GM19193 (cell line): ENCODE data around the gene CHCT1.

Experiments
- POLR2A ChIP-seq: IDR thresholded peaks from 4 replicates; pipeline ENCODE4 v1.6.1; 2011; ENCODE audit not compliant: insufficient read depth, insufficient read length; ENCODE audit errors: extremely low read depth

The CHCT1 gene

GRCh38 chr17:60425626-60426025, 3.3 kb downstream of the CHCT1 start:
- TF ChIP-seq POLR2A, result no peak

DNA sequence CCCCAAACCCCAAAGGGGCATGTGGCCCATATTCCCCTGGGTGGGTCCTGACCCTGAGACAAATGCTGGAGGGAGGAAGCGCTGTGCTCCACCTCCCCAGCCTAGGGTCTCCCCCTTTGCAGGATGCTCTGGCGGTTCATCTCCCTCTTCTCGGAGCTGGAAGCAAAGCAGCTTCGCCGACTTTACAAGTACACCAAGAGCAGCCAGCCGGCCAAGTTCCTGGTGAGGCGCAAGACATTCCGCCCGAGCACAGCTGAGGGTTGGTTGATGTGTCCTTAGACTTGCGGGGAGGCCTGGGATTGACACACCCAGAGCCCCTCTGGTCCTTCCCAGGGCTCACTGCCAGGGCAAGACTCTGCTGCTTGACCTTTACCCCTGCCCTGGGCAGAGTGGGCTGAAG, 4.3 kb downstream of the CHCT1 start:
- no peak for TF ChIP-seq POLR2A

DNA sequence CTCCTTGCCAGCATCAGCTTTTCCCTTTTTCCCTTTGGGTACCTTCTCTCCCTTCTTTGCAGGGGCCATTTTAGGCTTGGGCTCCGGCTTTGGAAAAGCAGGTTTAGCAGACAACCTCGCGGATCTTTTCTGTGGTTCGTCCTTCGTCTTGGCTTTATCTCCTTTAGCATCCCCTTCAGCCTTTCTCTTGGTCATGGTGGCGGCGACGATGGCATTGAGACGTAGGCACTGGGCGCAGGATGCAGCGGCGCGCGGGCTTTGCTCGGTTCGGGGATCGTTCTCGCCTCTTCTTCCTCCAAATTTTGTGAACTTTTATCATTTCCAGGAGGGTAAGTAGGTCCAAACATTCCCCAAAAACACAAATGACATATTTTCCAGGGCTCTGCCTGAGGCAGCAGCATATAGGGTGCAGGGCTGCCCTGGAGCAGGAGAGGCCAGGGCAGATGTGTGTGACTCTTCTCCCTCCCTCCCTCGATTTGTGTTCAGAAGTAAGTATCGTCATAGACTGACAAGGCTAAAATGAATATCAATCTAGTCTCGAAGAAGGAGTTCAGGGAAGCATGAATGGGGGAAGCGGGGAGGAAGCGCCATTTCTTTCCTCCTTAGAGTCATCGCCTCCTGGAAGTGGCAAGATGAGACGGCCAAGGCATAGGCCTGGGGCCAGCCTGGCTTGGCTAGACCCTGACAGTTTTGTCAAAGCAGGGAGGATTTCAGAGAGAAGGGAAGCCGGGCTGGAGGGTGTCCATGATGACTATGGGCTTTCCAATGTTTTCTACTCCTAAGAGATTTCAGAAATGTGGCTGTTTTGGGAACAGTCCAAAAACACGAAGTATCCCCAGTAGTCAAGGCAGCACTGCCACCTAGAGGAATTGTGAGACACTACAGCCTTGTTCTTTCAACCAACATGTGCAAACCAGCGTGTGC, 13.2 kb downstream of the CHCT1 start:
- TF ChIP-seq POLR2A, result no peak

GRCh38 chr17:60436676-60437075, 14.4 kb downstream of the CHCT1 start:
- no peak for TF ChIP-seq POLR2A

DNA sequence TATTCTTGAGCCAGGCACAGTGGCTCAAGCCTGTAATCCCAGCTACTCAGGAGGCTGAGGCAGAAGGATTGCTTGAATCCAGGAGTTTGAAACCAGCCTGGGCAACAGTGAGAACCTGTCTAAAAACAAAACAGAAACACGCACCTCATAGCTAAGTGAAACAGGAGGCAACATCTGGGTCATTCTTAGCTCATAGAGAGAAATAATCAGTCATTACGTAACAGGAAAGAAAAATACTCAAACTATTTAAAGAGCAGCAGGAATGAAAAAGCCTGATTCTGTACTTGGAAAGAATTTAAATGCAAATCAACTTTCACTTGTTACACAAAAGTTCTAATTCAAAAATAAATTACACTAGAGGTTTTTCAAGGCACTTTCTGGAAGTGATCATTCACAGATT, 17.2 kb downstream of the CHCT1 start:
- no peak for TF ChIP-seq POLR2A

DNA sequence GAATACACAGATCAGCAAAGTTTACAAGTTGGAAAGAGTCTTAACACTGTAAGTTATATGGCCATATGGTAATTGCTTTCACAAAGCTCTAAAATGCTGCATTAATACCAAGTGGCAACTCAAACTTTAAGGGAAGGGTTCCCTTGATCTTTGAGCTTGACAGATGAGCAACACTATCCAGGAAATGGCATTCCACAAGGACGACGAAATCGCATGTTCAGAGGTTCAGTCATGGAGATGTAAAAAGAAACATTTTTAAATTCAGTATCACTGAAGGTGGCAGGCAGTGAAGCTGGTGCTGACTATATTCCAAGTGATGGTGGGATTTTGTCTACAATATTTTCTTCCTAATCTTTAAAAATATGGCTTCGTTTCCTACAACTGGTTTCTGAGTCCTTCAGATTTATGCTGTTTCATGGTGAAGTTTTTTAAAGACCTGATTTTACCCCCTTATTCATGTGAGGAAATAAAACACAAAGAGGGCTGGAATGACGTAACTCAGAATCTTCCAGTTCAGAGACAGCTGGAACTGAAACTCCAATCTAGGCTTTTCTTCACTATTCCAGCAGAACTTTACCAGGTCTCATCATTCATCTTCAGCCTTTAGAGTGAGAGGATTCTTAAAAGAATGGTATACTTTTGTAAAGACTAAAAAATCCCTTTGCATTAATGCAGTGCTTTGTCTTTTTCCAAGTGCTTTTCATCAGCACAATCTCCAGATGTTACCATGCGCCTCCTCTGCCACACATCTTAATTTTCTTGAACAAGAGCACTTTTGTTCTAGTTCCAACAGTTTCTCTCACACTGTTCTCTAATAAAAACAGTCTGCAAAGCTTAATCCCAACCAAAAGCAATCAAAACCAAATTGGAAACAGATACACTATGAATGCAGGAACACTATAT, 20.2 kb downstream of the CHCT1 start:
- no peak for TF ChIP-seq POLR2A

GRCh38 chr17:60443713-60444112, 21.4 kb downstream of the CHCT1 start:
- no peak for TF ChIP-seq POLR2A

- no peak for TF ChIP-seq POLR2A
Measured at GRCh38 chr17:60445144-60445543, 22.9 kb downstream of the CHCT1 start.

DNA sequence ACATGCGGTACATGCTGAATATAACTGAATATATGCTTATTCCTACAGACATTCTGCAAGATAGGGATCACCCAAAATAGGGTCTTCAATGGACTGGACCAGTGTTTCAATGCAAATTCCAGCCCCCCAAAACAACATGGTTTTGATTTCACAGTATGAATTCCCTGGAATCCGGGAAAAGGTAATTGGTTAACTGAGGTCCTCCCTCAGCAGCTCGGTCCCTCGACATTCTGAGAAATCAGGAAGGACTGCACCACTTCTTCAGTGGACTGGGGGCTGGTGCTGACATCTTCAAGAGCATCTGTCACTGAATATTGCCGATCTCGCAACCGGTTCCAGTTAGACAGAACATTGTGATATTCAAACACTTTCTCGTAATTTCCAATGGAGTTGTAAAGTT, 25.1 kb downstream of the CHCT1 start:
- TF ChIP-seq POLR2A, result no peak

GRCh38 chr17:60451071-60451470, 28.8 kb downstream of the CHCT1 start:
- TF ChIP-seq POLR2A, result no peak

GRCh38 chr17:60451965-60452364, 29.7 kb downstream of the CHCT1 start:
- TF ChIP-seq POLR2A, result no peak

DNA sequence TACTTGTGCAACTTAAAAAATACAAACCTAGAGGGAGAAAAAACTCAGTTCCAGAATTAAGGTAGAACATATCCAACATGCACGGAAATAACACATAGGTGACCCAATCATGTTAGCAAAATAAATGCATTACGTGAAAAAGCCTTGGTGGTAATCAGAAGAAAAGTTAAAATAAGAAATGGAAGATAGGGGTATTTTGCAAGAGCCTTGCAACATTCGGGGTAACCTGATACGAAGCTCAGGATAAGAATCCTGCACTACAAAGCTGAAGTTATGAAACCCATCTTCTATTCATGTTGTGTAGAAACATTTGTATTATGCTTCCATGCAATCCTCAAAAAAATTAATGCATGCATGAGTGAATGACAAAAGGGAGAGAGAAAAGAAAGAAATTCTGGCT, 33.1 kb downstream of the CHCT1 start:
- no peak for TF ChIP-seq POLR2A

DNA sequence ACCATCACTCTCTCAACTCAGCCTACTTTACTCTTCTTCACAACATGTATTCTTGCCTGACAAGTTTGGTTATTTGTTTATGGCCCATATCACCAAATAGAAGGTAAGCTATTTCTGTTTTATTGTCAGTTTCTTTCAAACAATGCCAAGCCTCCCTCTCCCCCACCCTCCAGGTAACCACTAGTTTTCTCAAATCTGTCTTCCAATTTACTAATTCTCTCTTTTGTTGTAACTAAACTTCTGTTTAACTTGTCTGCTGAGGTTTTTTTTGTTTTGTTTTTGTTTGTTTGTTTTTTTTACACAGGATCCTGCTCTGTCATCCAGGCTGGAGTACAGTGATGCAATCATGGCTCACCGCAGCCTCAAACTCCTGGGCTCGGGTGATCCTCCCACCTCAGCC, 34.9 kb downstream of the CHCT1 start:
- no peak for TF ChIP-seq POLR2A

- no peak for TF ChIP-seq POLR2A
Measured at GRCh38 chr17:60461584-60461983, 39.3 kb downstream of the CHCT1 start.

- TF ChIP-seq POLR2A, result no peak
Measured at GRCh38 chr17:60463157-60463835, 41.0 kb downstream of the CHCT1 start.

DNA sequence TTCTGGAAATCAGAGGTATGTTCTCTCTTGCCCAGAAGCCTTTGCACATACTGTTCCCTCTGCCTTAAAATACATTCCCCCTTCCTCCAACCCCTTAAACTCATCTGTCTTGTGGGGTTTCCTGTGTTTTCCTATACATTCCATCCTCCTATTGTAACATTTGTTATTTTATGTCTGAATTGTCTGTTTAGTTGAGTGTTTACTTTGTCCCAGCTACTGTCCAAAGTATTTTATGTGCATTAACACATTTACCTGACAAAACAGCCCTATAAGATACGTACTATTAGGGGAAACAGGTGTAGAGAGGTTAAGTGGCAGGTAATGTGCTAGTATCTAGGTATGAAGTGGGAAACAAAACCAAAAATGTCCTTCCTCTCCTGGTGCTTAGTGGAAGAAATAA, 42.1 kb downstream of the CHCT1 start:
- no peak for TF ChIP-seq POLR2A

GRCh38 chr17:60468371-60468770, 46.1 kb downstream of the CHCT1 start:
- no peak for TF ChIP-seq POLR2A
